ENCODE results near the gene LRIG3.

DNA sequence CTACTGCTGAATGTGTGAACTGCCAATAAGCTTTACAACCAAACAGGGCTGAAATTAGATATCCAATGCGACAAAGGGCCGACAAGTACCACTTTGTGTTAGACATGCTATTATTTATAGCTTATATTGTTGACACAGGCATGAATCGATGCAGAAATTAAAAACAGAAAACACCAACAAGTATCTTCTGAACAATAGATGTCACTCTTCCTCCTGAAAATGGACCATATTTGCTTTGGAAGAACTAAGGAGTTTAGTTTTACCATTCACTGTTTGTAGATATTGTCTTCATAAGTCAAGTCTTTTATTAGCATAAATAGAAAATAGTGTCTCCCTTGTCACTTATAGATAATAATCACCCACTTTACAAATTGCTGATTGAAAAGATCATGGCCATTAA lies 86.5 kb downstream of the LRIG3 start:
- TF ChIP-seq, protein P1, sequence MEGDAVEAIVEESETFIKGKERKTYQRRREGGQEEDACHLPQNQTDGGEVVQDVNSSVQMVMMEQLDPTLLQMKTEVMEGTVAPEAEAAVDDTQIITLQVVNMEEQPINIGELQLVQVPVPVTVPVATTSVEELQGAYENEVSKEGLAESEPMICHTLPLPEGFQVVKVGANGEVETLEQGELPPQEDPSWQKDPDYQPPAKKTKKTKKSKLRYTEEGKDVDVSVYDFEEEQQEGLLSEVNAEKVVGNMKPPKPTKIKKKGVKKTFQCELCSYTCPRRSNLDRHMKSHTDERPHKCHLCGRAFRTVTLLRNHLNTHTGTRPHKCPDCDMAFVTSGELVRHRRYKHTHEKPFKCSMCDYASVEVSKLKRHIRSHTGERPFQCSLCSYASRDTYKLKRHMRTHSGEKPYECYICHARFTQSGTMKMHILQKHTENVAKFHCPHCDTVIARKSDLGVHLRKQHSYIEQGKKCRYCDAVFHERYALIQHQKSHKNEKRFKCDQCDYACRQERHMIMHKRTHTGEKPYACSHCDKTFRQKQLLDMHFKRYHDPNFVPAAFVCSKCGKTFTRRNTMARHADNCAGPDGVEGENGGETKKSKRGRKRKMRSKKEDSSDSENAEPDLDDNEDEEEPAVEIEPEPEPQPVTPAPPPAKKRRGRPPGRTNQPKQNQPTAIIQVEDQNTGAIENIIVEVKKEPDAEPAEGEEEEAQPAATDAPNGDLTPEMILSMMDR (IDR thresholded peaks at IDR 0.05), result no peak
- no peak for TF ChIP-seq POLR2A (IDR thresholded peaks at IDR 0.05)

Data from adrenal gland (tissue), 5 donors.